Astrocyte of the cerebellum (primary cell): ENCODE results near the gene XPO4.

ENCODE experiments used
- DNase-seq: peaks from one replicate; pipeline ENCODE4 v3.0.0-alpha.2; 2011; ENCODE audit warnings: low read depth
- H3K4me3 ChIP-seq: 2 replicates; pipeline ENCODE4 v1.5.1; 2011; ENCODE audit warnings: mild to moderate bottlenecking, low read depth, low read length, moderate library complexity
- in situ Hi-C: cut with HindIII; loops from 2 replicates; pipeline ENCODE4 v1.10.0; 2017; ENCODE audit warnings: low sequenced_read_pairs
- TF ChIP-seq, protein P1 (sequence below): IDR thresholded peaks from 2 replicates; pipeline ENCODE4 v1.5.1; 2012; ENCODE audit warnings: low read length, low read depth, moderate library complexity, mild to moderate bottlenecking; ENCODE audit errors: missing control alignments

XPO4 gene

DNA sequence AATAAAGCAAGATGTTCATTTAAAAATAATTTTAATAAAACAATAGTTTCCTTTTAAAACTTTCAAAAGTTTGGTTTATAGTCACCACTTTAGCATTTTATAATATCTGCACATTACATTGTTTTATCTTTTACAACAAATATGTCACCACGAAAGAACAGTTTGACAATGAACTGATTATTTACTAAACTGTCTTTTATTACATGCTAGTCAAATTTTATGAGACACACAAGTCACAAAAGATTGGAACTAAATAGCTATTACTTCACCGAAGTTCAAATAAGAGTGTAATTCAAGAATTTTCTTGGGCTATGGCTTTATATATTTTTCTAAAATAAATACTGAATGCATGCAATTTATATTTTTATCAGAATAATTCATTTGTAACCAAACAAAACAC, 71.3 kb downstream of the XPO4 start:
- in situ Hi-C loops = loop anchor here (25.0 kb wide), 1 partner anchor 644 kb away; the partner anchor contains the start of gene GJB2
- TF ChIP-seq, protein P1, sequence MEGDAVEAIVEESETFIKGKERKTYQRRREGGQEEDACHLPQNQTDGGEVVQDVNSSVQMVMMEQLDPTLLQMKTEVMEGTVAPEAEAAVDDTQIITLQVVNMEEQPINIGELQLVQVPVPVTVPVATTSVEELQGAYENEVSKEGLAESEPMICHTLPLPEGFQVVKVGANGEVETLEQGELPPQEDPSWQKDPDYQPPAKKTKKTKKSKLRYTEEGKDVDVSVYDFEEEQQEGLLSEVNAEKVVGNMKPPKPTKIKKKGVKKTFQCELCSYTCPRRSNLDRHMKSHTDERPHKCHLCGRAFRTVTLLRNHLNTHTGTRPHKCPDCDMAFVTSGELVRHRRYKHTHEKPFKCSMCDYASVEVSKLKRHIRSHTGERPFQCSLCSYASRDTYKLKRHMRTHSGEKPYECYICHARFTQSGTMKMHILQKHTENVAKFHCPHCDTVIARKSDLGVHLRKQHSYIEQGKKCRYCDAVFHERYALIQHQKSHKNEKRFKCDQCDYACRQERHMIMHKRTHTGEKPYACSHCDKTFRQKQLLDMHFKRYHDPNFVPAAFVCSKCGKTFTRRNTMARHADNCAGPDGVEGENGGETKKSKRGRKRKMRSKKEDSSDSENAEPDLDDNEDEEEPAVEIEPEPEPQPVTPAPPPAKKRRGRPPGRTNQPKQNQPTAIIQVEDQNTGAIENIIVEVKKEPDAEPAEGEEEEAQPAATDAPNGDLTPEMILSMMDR = no peak
- no peak overlapping the region for H3K4me3 ChIP-seq
- DNase-seq = no peak

DNA sequence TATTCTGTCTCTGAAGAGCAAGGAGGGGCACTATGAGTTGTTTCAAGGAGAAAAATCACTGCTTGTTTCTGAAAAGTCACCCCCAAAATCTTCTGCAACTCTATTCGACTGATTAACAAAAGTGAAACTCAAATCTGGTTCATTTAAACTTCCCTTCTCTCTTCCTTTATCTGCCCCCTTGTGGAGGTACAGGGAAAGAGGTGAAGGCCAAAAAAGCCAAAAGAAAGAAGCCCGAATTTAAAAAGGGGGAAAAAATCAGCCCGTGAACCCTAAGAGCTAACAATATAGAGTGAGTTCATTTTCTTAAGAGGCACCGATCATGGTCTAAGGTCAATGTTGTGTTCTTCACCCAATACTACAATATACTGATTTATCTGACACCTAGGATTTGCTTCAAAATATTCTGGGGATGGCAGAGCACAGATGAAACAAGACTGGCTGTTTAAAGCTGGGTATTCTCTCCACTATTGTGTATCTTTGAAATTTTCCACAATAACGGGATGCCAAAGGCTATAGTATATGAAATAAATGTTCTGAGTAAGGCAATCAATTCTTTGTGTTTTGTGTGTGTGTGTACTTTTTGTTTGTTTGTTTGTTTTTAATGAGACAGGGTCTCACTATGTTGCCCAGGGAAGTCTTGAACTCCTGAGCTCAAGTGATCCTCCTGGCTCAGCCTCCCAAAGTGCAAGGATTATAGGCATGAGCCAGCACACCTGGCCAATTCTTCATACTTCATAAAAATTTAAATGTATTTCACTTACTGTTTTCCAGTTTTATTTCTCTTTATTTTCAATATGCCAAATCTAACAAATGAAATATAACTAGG, 73.8 kb downstream of the XPO4 start:
- TF ChIP-seq, protein P1 = peak; percentile 85
- DNase-seq = peak; percentile 47
- H3K4me3 ChIP-seq = no peak overlapping the region
- in situ Hi-C loops = loop anchor here (25.0 kb wide), 1 partner anchor 641 kb away; the partner anchor contains the start of gene GJB2

DNA sequence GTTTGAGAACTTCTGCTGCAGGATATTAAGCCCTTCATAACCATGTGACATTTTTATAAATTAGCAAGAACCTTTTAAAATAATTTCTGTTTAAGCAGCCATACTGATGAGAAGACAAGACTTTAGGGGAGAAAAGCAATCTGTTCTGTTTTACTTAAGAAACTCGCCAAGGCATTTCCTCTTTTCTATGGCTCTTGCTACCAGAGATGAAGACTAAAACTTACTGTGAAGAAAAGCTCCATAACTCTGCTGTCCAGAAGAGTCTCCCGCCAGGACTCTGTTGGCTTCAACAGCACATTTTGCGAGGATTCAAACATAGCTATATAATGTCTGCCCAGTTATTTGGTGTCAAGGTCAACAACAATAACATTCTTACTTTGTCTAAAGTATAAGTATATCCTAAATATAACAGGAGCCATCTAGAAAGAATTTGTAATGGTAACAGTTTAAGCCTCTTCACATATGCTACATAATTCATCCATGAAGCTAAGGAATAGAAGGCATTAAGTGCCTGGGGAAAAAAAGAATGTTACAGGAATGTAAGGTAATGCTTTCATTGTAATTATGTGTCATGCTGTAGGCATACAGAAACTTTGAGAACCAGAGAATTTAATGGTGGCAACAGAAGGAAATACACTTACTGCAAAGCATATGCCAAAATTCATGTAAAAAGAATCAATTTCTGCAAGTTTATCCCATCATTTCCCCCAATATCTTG, 75.5 kb downstream of the XPO4 start:
- no peak overlapping the region for H3K4me3 ChIP-seq
- TF ChIP-seq, protein P1 = no peak
- in situ Hi-C loops = loop anchor here (25.0 kb wide), 1 partner anchor 640 kb away; the partner anchor contains the start of gene GJB2
- no peak for DNase-seq

DNA sequence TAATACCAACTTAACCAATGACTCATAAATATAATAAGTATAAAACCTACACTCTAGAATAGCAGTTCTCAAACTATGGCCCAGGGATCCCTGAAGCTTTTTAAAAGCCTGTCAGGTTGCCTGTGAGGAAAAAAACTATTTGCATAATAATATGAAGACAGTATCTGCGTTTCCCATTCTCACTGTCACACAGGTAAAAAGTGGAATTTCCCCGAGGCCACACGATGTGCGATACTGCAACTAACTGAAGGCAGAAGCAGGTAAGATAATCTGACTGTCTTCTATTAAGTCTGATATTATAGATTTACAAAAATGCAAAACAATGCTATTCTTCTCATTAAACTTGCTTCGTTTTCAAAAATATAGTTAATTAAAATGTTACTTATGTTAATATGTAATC, 76.2 kb downstream of the XPO4 start:
- no peak overlapping the region for H3K4me3 ChIP-seq
- in situ Hi-C loops = loop anchor here (25.0 kb wide), 1 partner anchor 639 kb away; the partner anchor contains the start of gene GJB2
- DNase-seq = no peak
- TF ChIP-seq, protein P1 = no peak

DNA sequence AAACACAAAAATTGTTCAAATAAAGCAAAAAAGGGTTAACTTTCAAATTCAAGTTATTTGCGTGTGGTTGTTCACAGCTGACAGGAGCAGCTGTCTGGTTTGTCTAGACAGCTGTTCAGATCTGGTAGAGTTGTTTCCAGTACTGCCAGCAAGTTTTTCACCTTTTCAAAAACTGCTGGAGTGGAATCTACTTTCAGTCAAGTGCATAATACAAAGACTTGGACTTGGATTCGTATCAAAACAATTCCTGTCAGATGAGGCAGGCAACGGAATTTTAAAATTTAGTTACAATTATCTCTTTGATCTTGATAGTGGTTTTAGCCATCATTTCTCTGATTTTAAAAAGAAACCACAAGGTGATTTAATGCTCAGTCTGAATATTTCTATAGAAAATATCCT, 77.1 kb downstream of the XPO4 start:
- no peak overlapping the region for H3K4me3 ChIP-seq
- TF ChIP-seq, protein P1 = no peak
- peak; percentile 50 for DNase-seq
- in situ Hi-C loops = loop anchor here (25.0 kb wide), 1 partner anchor 638 kb away; the partner anchor contains the start of gene GJB2

DNA sequence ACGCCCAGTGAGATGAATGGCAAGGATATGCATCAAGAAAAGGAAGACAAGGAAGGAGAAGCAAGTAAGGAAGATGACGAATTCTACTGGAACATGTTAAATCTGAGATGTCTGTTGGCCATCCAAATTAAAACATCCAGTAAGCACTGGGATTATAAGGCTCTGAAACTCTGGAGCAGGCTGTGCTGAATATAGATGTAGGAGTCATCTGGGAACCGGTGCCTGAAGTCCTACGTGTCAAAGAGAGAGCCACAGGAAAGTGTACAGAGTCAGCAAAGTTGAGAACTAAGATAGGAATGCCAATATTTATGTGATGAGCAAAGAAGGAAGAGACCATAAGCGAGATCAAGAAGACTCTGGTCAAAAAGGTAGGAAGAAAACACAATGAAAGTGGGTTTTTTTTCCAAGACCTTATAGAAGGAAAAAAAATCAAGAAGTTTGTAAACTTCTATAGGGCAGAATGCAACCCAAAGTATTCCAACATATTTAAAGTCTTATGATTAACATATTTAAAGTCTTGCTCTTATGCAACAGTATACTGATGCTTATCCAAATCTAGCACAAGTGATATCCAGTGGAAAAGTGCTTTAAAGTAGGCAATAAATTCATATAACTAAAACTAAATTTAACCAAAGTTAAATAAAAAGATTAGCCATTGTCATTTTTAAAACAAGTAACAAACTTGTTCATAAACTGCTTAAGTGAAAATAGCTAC, 77.6 kb downstream of the XPO4 start:
- no peak for DNase-seq
- no peak overlapping the region for H3K4me3 ChIP-seq
- TF ChIP-seq, protein P1 = no peak
- in situ Hi-C loops = loop anchor here (25.0 kb wide), 1 partner anchor 638 kb away; the partner anchor contains the start of gene GJB2
